Adrenal gland (tissue), 12 donors: ENCODE results near the gene CYP3A7. TPM values are rescaled to one million over a fixed set of nuclear protein-coding genes. Genes with fewer than 3 reads are reported as not detected.
"Not testable (repeated sequence)": the region's sequence is repeated elsewhere in the genome, so short reads cannot be mapped to it uniquely, and the experiment has no call there.

Source experiments
- DNase-seq, 7 donors: peaks; one replicate each; pipeline ENCODE4 v3.0.0-alpha.2; 2019 to 2020
- H3K27ac ChIP-seq, 5 donors: fragments of 200-600 bp; sonication (generic) in 4 of 5; 1 replicate in 3 of 5; 2 replicates in 2 of 5; pipeline versions ENCODE4 v1.5.1 to v1.8.0; 2016 to 2020; ENCODE audit warnings: mild to moderate bottlenecking in 1 of 5
- H3K27me3 ChIP-seq: fragments of 200-600 bp; 2 replicates; pipeline ENCODE4 v1.8.0; 2021
- H3K36me3 ChIP-seq, 2 donors: fragments of 200-600 bp; replicated peaks in 1 of 2; 1 replicate in 1 of 2; 2 replicates in 1 of 2; pipeline versions ENCODE4 v1.5.1 to v1.8.0; 2018 to 2022
- H3K4me1 ChIP-seq, 2 donors: fragments of 200-600 bp; replicated peaks in 1 of 2; 1 replicate in 1 of 2; 2 replicates in 1 of 2; pipeline versions ENCODE4 v1.5.1 to v1.8.0; 2018 to 2021
- H3K4me3 ChIP-seq, 4 donors: fragments of 200-600 bp; sonication (generic) in 3 of 4; one replicate each; pipeline ENCODE4 v1.5.1; 2016 to 2018
- H3K9me3 ChIP-seq, 3 donors: fragments of 200-600 bp; sonication (generic) in 1 of 3; replicated peaks in 1 of 3; 1 replicate in 2 of 3; 2 replicates in 1 of 3; pipeline versions ENCODE4 v1.5.1 to v1.8.0; 2016 to 2021
- POLR2A ChIP-seq, 2 donors: fragments of 450-650 bp; IDR thresholded peaks; one replicate each; pipeline ENCODE4 v1.6.1; 2017; ENCODE audit warnings: antibody characterized with exemption in 2 of 2, mild to moderate bottlenecking in 2 of 2, moderate library complexity in 1 of 2
- WGBS, 4 donors: extraction: QIAGEN DNeasy Blood & Tissue Kit in 2 of 4; methylation state at CpG; one replicate each; pipeline versions ENCODE4 v1.1.5 to v1.1.7; 2013 to 2017; 5-methylcytosine and 5-hydroxymethylcytosine counted together
- intact Hi-C, 2 donors: fragments of 100-400 bp; cut with DNase I; formaldehyde crosslinking; loops; one replicate each; pipeline versions ENCODE4 v1.14.1 to v1.15.0; 2022 to 2023
- polyA plus RNA-seq, 3 donors: library from polyadenylated mRNA; stranded (reverse); fragments of 200-250 nt in 2 of 3; fragments of 350-450 nt in 1 of 3; fragmentation: Illumina TruSeq in 1 of 3; extraction: RNeasy Lipid Tissue Mini Kit (QIAGEN cat#74804) in 1 of 3; gene quantifications; one replicate each; pipeline ENCODE4 v1.2.3, GENCODE V29; 2013 to 2014
- total RNA-seq, 9 donors: library from RNA; depleted of rRNA in 4 of 9; stranded (reverse); fragments of >200 nt in 4 of 9; fragments of 120-200 nt in 1 of 9; fragmentation: NEBNext Ultra II Directional in 1 of 9; extraction: Animal tissue kit (Norgen Biotek cat#: 25700) in 1 of 9; gene quantifications; one replicate each; pipeline versions ENCODE4 v1.1.0 to v1.2.4, GENCODE V29; 2013 to 2023
- TF ChIP-seq, protein P1 (sequence below), 6 experiments: fragments of 450-650 bp in 4 of 6; fragments of 200-600 bp in 2 of 6; sonication (generic) in 1 of 6; IDR thresholded peaks; 1 replicate in 5 of 6; 2 replicates in 1 of 6; pipeline versions ENCODE4 v1.5.1 to v1.8.0; 2016 to 2021; ENCODE audit warnings: antibody characterized with exemption in 6 of 6, mild to moderate bottlenecking in 2 of 6, moderate library complexity in 1 of 6
- donor health status: healthy with polysubstance abuse.
- donor health status: Bipolar disorder and iron deficiency.
- donor health status: DM: yes; HTN: yes; CAD: no.
- donor health status: DM: no; HTN: no; CAD: no.
- donor health status: DM: no; HTN: no; CAD: no.
- donor health status: DM: yes; HTN: yes; CAD: no.

Gene CYP3A7
- total and polyA plus RNA-seq, 12 donors = 0.09 to 3.0 (median 0.65) TPM; not detected in 3

- WGBS, 4 donors = 90 to 93% (median 91%) methylated on average over 6 of the region's 6 CpGs
- TF ChIP-seq, protein P1, sequence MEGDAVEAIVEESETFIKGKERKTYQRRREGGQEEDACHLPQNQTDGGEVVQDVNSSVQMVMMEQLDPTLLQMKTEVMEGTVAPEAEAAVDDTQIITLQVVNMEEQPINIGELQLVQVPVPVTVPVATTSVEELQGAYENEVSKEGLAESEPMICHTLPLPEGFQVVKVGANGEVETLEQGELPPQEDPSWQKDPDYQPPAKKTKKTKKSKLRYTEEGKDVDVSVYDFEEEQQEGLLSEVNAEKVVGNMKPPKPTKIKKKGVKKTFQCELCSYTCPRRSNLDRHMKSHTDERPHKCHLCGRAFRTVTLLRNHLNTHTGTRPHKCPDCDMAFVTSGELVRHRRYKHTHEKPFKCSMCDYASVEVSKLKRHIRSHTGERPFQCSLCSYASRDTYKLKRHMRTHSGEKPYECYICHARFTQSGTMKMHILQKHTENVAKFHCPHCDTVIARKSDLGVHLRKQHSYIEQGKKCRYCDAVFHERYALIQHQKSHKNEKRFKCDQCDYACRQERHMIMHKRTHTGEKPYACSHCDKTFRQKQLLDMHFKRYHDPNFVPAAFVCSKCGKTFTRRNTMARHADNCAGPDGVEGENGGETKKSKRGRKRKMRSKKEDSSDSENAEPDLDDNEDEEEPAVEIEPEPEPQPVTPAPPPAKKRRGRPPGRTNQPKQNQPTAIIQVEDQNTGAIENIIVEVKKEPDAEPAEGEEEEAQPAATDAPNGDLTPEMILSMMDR (IDR thresholded peaks at IDR 0.05) = no peak
- TF ChIP-seq POLR2A (IDR thresholded peaks at IDR 0.05) = no peak
- Histone ChIP-seq H3K27ac (no peak overlapping the region), H3K4me1 (peaks cover 8 to 24% of the 10 kb centered on the region in 2 donors), H3K9me3 (no peaks in the 10 kb centered on the region), H3K27me3 (no peaks in the 10 kb centered on the region), H3K4me3 (no peak overlapping the region), H3K36me3 (no peaks in the 10 kb centered on the region)
- intact Hi-C loops = no loop called here
- DNase-seq = no peak
Measured at GRCh38 chr7:99748846-99749579, 14.0 kb upstream of the CYP3A7 start.

GRCh38 chr7:99746915-99747314 lies 11.9 kb upstream of the CYP3A7 start:
- H3K27me3 ChIP-seq, DNase-seq, intact Hi-C loops, H3K27ac ChIP-seq, H3K4me3 ChIP-seq, H3K36me3 ChIP-seq, H3K9me3 ChIP-seq: not testable (repeated sequence)
- peaks cover 4 to 14% of the 10 kb centered on the region in 2 donors for H3K4me1 ChIP-seq
- WGBS, 4 donors = 61 to 93% (median 77%) methylated on average over 2 to 3 of the region's 3 CpGs

DNA sequence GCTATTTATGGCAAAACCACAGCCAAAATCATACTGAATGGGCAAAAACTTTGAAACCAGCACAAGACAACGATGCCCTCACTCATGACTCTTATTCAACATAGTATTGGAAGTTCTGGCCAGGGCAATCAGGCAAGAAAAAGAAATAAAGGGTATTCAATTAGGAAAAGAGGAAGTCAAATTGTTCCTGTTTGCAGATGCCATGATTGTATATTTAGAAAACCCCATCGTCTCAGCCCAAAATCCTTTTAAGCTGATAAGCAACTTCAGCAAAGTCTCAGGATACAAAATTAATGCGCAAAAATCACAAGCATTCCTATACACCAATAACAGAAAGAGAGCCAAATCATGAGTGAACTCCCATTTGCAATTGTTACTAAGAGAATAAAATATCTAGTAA lies 10.4 kb upstream of the CYP3A7 start:
- 72 to 90% (median 88%) methylated on average over 3 of the region's 3 CpGs for WGBS, 4 donors
- H3K27ac ChIP-seq, H3K4me3 ChIP-seq, H3K36me3 ChIP-seq, H3K4me1 ChIP-seq, intact Hi-C loops, H3K27me3 ChIP-seq, DNase-seq, H3K9me3 ChIP-seq: not testable (repeated sequence)

DNA sequence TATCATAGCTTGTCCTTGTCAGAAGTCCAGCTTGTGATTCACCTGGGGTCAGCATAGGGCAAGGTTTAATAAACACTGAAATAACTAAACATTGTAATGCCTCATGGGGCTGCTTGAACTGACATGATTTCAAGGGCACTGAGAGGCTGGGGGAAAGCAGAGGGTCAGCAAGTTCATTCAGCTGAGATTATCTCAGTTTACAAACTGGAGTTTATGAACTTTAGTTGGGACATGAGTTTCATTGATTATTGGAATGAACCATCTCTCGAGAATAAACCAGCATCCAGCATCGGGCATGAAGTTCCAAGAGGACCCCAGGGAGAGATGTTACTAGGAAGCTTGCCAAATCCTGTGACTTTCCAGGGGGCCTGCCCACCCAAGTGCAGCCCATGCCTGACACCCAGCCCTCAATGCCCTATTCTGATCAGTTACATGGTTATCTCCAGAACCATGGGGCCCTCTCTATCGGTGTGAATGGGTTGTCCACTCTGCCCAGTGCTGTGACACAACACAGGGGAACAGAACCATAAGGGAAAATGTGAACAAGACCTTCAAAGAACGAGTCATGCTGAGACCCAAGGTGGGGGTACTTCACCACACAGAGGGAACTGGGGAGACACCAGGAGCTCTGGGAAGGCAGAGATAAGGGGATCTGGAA lies 7.9 kb upstream of the CYP3A7 start:
- peak in 1 of 7 donors; percentile 21 for DNase-seq
- Histone ChIP-seq H3K27ac (no peak overlapping the region), H3K36me3 (no peaks in the 10 kb centered on the region), H3K9me3 (no peaks in the 10 kb centered on the region), H3K4me3 (no peak overlapping the region), H3K4me1 (no peaks in the 10 kb centered on the region), H3K27me3 (no peaks in the 10 kb centered on the region)
- TF ChIP-seq, protein P1 (IDR thresholded peaks at IDR 0.05) = no peak
- intact Hi-C loops = no loop called here
- 74 to 90% (median 76%) methylated on average over 3 to 4 of the region's 4 CpGs for WGBS, 4 donors

GRCh38 chr7:99741441-99741795 lies 6.4 kb upstream of the CYP3A7 start:
- Histone ChIP-seq H3K36me3 (no peaks in the 10 kb centered on the region), H3K27ac (no peak overlapping the region), H3K4me1 (no peaks in the 10 kb centered on the region), H3K4me3 (no peak overlapping the region), H3K9me3 (no peaks in the 10 kb centered on the region), H3K27me3 (no peaks in the 10 kb centered on the region)
- intact Hi-C loops = no loop called here
- DNase-seq = no peak
- TF ChIP-seq POLR2A (IDR thresholded peaks at IDR 0.05) = no peak
- TF ChIP-seq, protein P1 (IDR thresholded peaks at IDR 0.05) = no peak
- 88 to 100% (median 91%) methylated on average over 1 to 2 of the region's 2 CpGs for WGBS, 4 donors
